ENCODE data around the gene FOXE3.

The FOXE3 gene

GRCh38 chr1:47389731-47390130 is 26.4 kb upstream of the FOXE3 start:
- TF ChIP-seq CTCF (IDR thresholded peaks at IDR 0.05; ENCODE audit: control extremely low read depth, extremely low read depth, low read depth, missing control alignments) = no peak
- ChIA-PET POLR2A (no interaction called here), CTCF (interaction anchor here (0.6 to 5.1 kb wide), 24 partner anchors 8 to 366 kb away, joined by 3 to 41 read pairs (median 10); partner anchors contain the start of gene FOXD2)
- DNase-seq (ENCODE audit: extremely low spot score) = no peak

GRCh38 chr1:47390843-47391242 is 25.2 kb upstream of the FOXE3 start:
- ChIA-PET CTCF (interaction anchor here (1.5 to 5.1 kb wide), 8 partner anchors 9 to 364 kb away, joined by 6 to 41 read pairs (median 15); partner anchors contain the start of gene FOXD2), POLR2A (interaction anchor here (0.7 kb wide), 1 partner anchor 21 kb away, joined by 3 read pairs; no protein-coding TSS in a partner anchor)
- no peak for TF ChIP-seq CTCF (IDR thresholded peaks at IDR 0.05; ENCODE audit: control extremely low read depth, extremely low read depth, low read depth, missing control alignments)
- DNase-seq (ENCODE audit: extremely low spot score) = no peak

GRCh38 chr1:47393141-47393540 is 22.9 kb upstream of the FOXE3 start:
- CTCF ChIA-PET = interaction anchor here (1.6 kb wide), 1 partner anchor 333 kb away, joined by 4 read pairs; no protein-coding TSS in a partner anchor
- POLR2A ChIA-PET = no interaction called here
- no peak for TF ChIP-seq CTCF (IDR thresholded peaks at IDR 0.05; ENCODE audit: control extremely low read depth, extremely low read depth, low read depth, missing control alignments)
- no peak for DNase-seq (ENCODE audit: extremely low spot score)

- POLR2A ChIA-PET = no interaction called here
- no peak for DNase-seq (ENCODE audit: extremely low spot score)
- no peak for TF ChIP-seq CTCF (IDR thresholded peaks at IDR 0.05; ENCODE audit: control extremely low read depth, extremely low read depth, low read depth, missing control alignments)
- CTCF ChIA-PET = interaction anchor here (1.1 to 1.9 kb wide), 2 partner anchors 42 to 331 kb away, joined by 4 to 6 read pairs; partner anchors contain the start of gene FOXD2
Observed at GRCh38 chr1:47395433-47395832, 20.7 kb upstream of the FOXE3 start.

- TF ChIP-seq CTCF (IDR thresholded peaks at IDR 0.05; ENCODE audit: control extremely low read depth, extremely low read depth, low read depth, missing control alignments) = no peak
- ChIA-PET POLR2A (no interaction called here), CTCF (interaction anchor here (1.0 to 3.3 kb wide), 6 partner anchors 8 to 329 kb away, joined by 3 to 15 read pairs (median 8); partner anchors contain the start of gene FOXD2)
- no peak for DNase-seq (ENCODE audit: extremely low spot score)
Observed at GRCh38 chr1:47396671-47397196, 19.4 kb upstream of the FOXE3 start.

- TF ChIP-seq CTCF (IDR thresholded peaks at IDR 0.05; ENCODE audit: control extremely low read depth, extremely low read depth, low read depth, missing control alignments) = no peak
- ChIA-PET POLR2A (no interaction called here), CTCF (interaction anchor here (1.5 to 3.3 kb wide), 5 partner anchors 10 to 38 kb away, joined by 3 to 20 read pairs (median 15); partner anchors contain the start of gene FOXD2)
- no peak for DNase-seq (ENCODE audit: extremely low spot score)
Observed at GRCh38 chr1:47399138-47399845, 16.8 kb upstream of the FOXE3 start.

All from GM10248 (cell line).